ENCODE measurements around the gene GGA2.
A peak's percentile ranks its signal among the peaks of the same experiment; 100 is the strongest.
"Not testable (repeated sequence)": the region's sequence is repeated elsewhere in the genome, so short reads cannot be mapped to it uniquely, and the experiment has no call there.

GGA2 gene

GRCh38 chr16:23516366-23517137, 6.3 kb upstream of the GGA2 start:
- no peak for TF ChIP-seq CTCF (IDR thresholded peaks at IDR 0.05; ENCODE audit: low read length, missing control alignments)
- no peak for DNase-seq (ENCODE audit: low read depth)
- no peak overlapping the region for H3K4me3 ChIP-seq (replicated peaks; ENCODE audit: low read depth, low read length)

- no peak overlapping the region for H3K4me3 ChIP-seq (replicated peaks; ENCODE audit: low read depth, low read length)
- no peak for DNase-seq (ENCODE audit: low read depth)
- no peak for TF ChIP-seq CTCF (IDR thresholded peaks at IDR 0.05; ENCODE audit: low read length, missing control alignments)
Observed at GRCh38 chr16:23515881-23516280, 5.6 kb upstream of the GGA2 start.

- no peak for TF ChIP-seq CTCF (IDR thresholded peaks at IDR 0.05; ENCODE audit: low read length, missing control alignments)
- no peak for DNase-seq (ENCODE audit: low read depth)
- no peak overlapping the region for H3K4me3 ChIP-seq (replicated peaks; ENCODE audit: low read depth, low read length)
Observed at GRCh38 chr16:23514381-23515152, 4.3 kb upstream of the GGA2 start.

- TF ChIP-seq CTCF (IDR thresholded peaks at IDR 0.05; ENCODE audit: low read length, missing control alignments), result no peak
- no peak overlapping the region for H3K4me3 ChIP-seq (replicated peaks; ENCODE audit: low read depth, low read length)
- no peak for DNase-seq (ENCODE audit: low read depth)
Observed at GRCh38 chr16:23512168-23512695, 1.9 kb upstream of the GGA2 start.

- H3K4me3 ChIP-seq (replicated peaks; ENCODE audit: low read depth, low read length), result no peak overlapping the region
- no peak for TF ChIP-seq CTCF (IDR thresholded peaks at IDR 0.05; ENCODE audit: low read length, missing control alignments)
- DNase-seq (ENCODE audit: low read depth), result no peak
Observed at GRCh38 chr16:23511731-23512130, 1.4 kb upstream of the GGA2 start.

- DNase-seq (ENCODE audit: low read depth), result not testable (repeated sequence)
- H3K4me3 ChIP-seq (replicated peaks; ENCODE audit: low read depth, low read length), result peak overlapping the region; percentile 63
Observed at GRCh38 chr16:23510915-23511270, 599 bp upstream of the GGA2 start.

- peak; percentile 27 for DNase-seq (ENCODE audit: low read depth)
- TF ChIP-seq CTCF (IDR thresholded peaks at IDR 0.05; ENCODE audit: low read length, missing control alignments), result no peak
- H3K4me3 ChIP-seq (replicated peaks; ENCODE audit: low read depth, low read length), result peak overlapping the region; percentile 63
Observed at GRCh38 chr16:23509782-23510163, 521 bp downstream of the GGA2 start.
